ENCODE measurements around the gene UBXN1.
A peak's percentile ranks its signal among the peaks of the same experiment; 100 is the strongest.

Gene UBXN1

GRCh38 chr11:62678770-62679696 is at the start of gene UBXN1:
Gene UBXN1 (minus strand): TSS chr11:62679073. CDS start chr11:62678923, 150 bp downstream.
- peak; percentile 63 to 77 for DNase-seq (ENCODE audit: low read depth in 1 of 2, low spot score in 1 of 2)

GRCh38 chr11:62728171-62728988 is 49.5 kb upstream of the UBXN1 start, which contains the start of gene TTC9C:
Gene TTC9C (plus strand): TSS chr11:62728486. CDS start chr11:62728849, 363 bp downstream.
- peak; percentile 65 to 74 for DNase-seq (ENCODE audit: low read depth in 1 of 2, low spot score in 1 of 2)

- peak; percentile 50 to 67 for DNase-seq (ENCODE audit: low read depth in 1 of 2, low spot score in 1 of 2)
These were observed 48.9 kb upstream of the UBXN1 start for GRCh38 chr11:62727872-62728170.

GRCh38 chr11:62727165-62727871 is 48.4 kb upstream of the UBXN1 start, which contains the start of gene HNRNPUL2:
Gene HNRNPUL2 (minus strand): TSS chr11:62727457. CDS start chr11:62727156, 301 bp downstream.
- peak; percentile 96 to 98 for DNase-seq (ENCODE audit: low read depth in 1 of 2, low spot score in 1 of 2)

- DNase-seq (ENCODE audit: low read depth in 1 of 2, low spot score in 1 of 2) = no peak
These were observed 48.0 kb upstream of the UBXN1 start for GRCh38 chr11:62726915-62727164.

GRCh38 chr11:62726156-62726914 is 47.5 kb upstream of the UBXN1 start:
- DNase-seq (ENCODE audit: low read depth in 1 of 2, low spot score in 1 of 2) = no peak

GRCh38 chr11:62725646-62726045 is 46.8 kb upstream of the UBXN1 start:
- no peak for DNase-seq (ENCODE audit: low read depth in 1 of 2, low spot score in 1 of 2)

- no peak for DNase-seq (ENCODE audit: low read depth in 1 of 2, low spot score in 1 of 2)
These were observed 45.3 kb upstream of the UBXN1 start for GRCh38 chr11:62724171-62724570.

GRCh38 chr11:62721994-62722393 is 43.1 kb upstream of the UBXN1 start:
- DNase-seq (ENCODE audit: low read depth in 1 of 2, low spot score in 1 of 2) = no peak

GRCh38 chr11:62719302-62719978 is 40.6 kb upstream of the UBXN1 start:
- no peak for DNase-seq (ENCODE audit: low read depth in 1 of 2, low spot score in 1 of 2)

GRCh38 chr11:62716816-62717215 is 37.9 kb upstream of the UBXN1 start:
- DNase-seq (ENCODE audit: low read depth in 1 of 2, low spot score in 1 of 2) = no peak

- DNase-seq (ENCODE audit: low read depth in 1 of 2, low spot score in 1 of 2) = no peak
These were observed 37.3 kb upstream of the UBXN1 start for GRCh38 chr11:62716206-62716605.

- DNase-seq (ENCODE audit: low read depth in 1 of 2, low spot score in 1 of 2) = no peak
These were observed 36.6 kb upstream of the UBXN1 start for GRCh38 chr11:62715150-62716130.

GRCh38 chr11:62713343-62713742 is 34.5 kb upstream of the UBXN1 start:
- DNase-seq (ENCODE audit: low read depth in 1 of 2, low spot score in 1 of 2) = no peak

- no peak for DNase-seq (ENCODE audit: low read depth in 1 of 2, low spot score in 1 of 2)
These were observed 34.0 kb upstream of the UBXN1 start for GRCh38 chr11:62712861-62713260.

GRCh38 chr11:62712276-62712812 is 33.5 kb upstream of the UBXN1 start:
- no peak for DNase-seq (ENCODE audit: low read depth in 1 of 2, low spot score in 1 of 2)

GRCh38 chr11:62710001-62710345 is 31.1 kb upstream of the UBXN1 start:
- DNase-seq (ENCODE audit: low read depth in 1 of 2, low spot score in 1 of 2) = no peak

GRCh38 chr11:62709247-62710000 is 30.6 kb upstream of the UBXN1 start:
- peak; percentile 92 for DNase-seq (ENCODE audit: low read depth in 1 of 2, low spot score in 1 of 2)

All from activated T-helper 1 cell treated with anti-CD3 and anti-CD28 coated beads, Interleukin-2, amount 50 U/mL, for 16 hours (primary cell).